Naive B cell (primary cell): ENCODE results near the gene TRIP13. TPM values are rescaled to one million over a fixed set of nuclear protein-coding genes. Genes with fewer than 3 reads are reported as not detected.
"Not testable (repeated sequence)": the region's sequence is repeated elsewhere in the genome, so short reads cannot be mapped to it uniquely, and the experiment has no call there.

ENCODE experiments used
- ATAC-seq, 2 donors: fragments of 150-1000 bp; cut with Tn5 transposase; 2 replicates each; pipeline ENCODE4 v1.10.0; 2021; ENCODE audit warnings: low read depth in 2 of 2, mild to moderate bottlenecking in 2 of 2, moderate library complexity in 2 of 2
- DNase-seq: peaks from one replicate; pipeline ENCODE4 v3.0.0; 2022
- H3K27ac Mint-ChIP-seq, 6 donors: one replicate each; pipeline ENCODE4 v1.8.0; 2020 to 2022; ENCODE audit warnings: mild to moderate bottlenecking in 6 of 6, mixed read lengths in 6 of 6, moderate library complexity in 5 of 6, inconsistent platforms in 2 of 6
- H3K27me3 Mint-ChIP-seq, 3 donors: one replicate each; pipeline ENCODE4 v1.8.0; 2021 to 2022; ENCODE audit warnings: mixed read lengths in 3 of 3, mild to moderate bottlenecking in 1 of 3
- H3K36me3 Mint-ChIP-seq, 2 donors: one replicate each; pipeline ENCODE4 v1.8.0; 2020 to 2022; ENCODE audit warnings: mixed read lengths in 2 of 2, inconsistent platforms in 1 of 2, mild to moderate bottlenecking in 1 of 2
- H3K4me1 Mint-ChIP-seq, 3 donors: one replicate each; pipeline ENCODE4 v1.8.0; 2020 to 2022; ENCODE audit warnings: mixed read lengths in 3 of 3, inconsistent platforms in 1 of 3, mild to moderate bottlenecking in 1 of 3, moderate library complexity in 1 of 3
- H3K4me3 Mint-ChIP-seq, 8 donors: one replicate each; pipeline ENCODE4 v1.8.0; 2020 to 2022; ENCODE audit warnings: mild to moderate bottlenecking in 8 of 8, mixed read lengths in 8 of 8, moderate library complexity in 8 of 8, inconsistent platforms in 2 of 8
- H3K9me3 Mint-ChIP-seq, 7 donors: one replicate each; pipeline ENCODE4 v1.8.0; 2020 to 2022; ENCODE audit warnings: mixed read lengths in 7 of 7, mild to moderate bottlenecking in 5 of 7, inconsistent platforms in 2 of 7, moderate library complexity in 1 of 7
- polyA plus RNA-seq, 6 donors: library from polyadenylated mRNA; unstranded; fragments of 300-500 nt; fragmentation: Illumina TruSeq; gene quantifications; one replicate each; pipeline ENCODE4 v1.2.3, GENCODE V29; 2021; ENCODE audit warnings: low read depth in 6 of 6

TRIP13 gene
- polyA plus RNA-seq, 6 donors from 2014 or later, result 1.2 to 3.1 (median 1.8) TPM; not detected in 1

DNA sequence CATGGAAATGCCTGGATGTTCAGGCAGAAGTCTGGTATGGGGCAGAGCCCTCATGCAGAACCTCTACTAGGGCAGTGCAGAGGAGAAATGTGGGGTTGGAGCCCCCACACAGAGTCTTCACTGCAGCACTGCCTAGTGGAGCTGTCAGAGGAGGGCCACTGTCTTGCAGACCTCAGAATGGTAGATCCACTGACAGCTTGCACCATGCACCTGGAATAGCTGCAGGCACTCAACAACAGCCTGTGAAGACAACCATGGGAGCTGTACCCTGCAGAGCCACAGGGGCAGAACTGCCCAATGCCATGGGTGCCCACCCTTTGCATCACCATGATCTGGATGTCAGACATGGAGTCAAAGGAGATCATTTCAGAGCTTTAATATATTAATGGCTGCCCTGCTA is 36.9 kb downstream of the TRIP13 start:
- H3K36me3 Mint-ChIP-seq, result no peaks in the 10 kb centered on the region
- H3K4me3 Mint-ChIP-seq, result no peak overlapping the region
- H3K4me1 Mint-ChIP-seq, result peaks cover 0 to 7% (median 3%) of the 10 kb centered on the region in 3 donors
- H3K9me3 Mint-ChIP-seq, result no peaks in the 10 kb centered on the region
- no peak for ATAC-seq
- no peak overlapping the region for H3K27ac Mint-ChIP-seq
- peaks cover 42 to 67% (median 50%) of the 10 kb centered on the region in 3 donors for H3K27me3 Mint-ChIP-seq
- DNase-seq, result no peak

DNA sequence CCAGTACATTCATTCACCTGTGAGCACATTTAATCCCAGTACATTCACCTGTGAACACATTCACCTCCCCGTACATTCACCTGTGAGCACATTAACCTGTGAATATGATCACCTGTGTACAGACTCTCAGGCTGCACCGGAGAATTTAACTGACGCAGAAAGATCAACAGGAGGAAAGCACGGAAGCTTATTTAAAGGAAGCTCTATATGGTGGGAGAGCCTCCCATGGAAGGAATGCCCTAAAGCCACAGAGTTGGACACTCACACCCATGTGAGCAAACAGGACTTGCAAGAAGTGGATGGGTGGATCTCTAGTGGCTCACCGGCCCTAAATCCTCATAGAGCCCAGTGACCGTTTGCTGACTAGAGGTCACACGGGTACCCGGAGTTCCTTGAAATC is 38.2 kb downstream of the TRIP13 start:
- H3K27ac Mint-ChIP-seq, result no peak overlapping the region
- H3K4me1 Mint-ChIP-seq, result peaks cover 0 to 7% (median 3%) of the 10 kb centered on the region in 3 donors
- ATAC-seq, result no peak
- no peak overlapping the region for H3K4me3 Mint-ChIP-seq
- H3K36me3 Mint-ChIP-seq, result no peaks in the 10 kb centered on the region
- peaks cover 32 to 56% (median 38%) of the 10 kb centered on the region in 3 donors for H3K27me3 Mint-ChIP-seq
- DNase-seq, result no peak
- peaks cover 0 to 1% (median 0%) of the 10 kb centered on the region in 7 donors for H3K9me3 Mint-ChIP-seq

DNA sequence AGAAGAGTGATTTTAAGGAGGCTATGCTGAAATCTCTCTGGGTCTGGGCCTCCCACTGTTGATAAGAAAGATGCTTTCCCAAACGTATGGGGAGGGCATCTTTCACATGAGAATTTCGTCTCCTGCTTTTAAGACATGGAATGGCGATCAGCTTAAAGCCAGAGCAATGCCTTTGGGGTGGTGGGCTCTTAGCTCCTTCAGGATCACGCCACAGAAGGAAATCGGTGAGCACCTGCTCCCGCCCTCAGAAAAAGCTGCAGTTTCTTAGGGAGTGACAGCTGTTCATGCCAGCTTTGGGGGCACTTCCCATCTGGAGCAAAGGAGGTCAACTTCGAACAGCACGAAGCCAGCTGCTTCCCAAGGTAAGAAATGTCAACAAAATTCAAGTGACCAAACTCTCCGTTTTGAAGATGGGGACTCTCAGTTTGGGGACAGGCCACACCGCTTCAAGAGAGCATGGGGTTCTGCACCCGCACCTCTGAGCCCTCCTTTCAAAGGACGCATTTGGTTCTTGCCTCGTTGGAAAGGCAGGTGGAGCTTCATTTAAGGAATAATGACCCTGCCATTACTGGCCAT is 39.0 kb downstream of the TRIP13 start:
- DNase-seq, result no peak
- ATAC-seq, result no peak
- Mint-ChIP-seq H3K36me3 (no peaks in the 10 kb centered on the region), H3K9me3 (peaks cover 0 to 1% (median 0%) of the 10 kb centered on the region in 7 donors), H3K4me3 (no peak overlapping the region), H3K27ac (no peak overlapping the region), H3K27me3 (peaks cover 25 to 48% (median 30%) of the 10 kb centered on the region in 3 donors), H3K4me1 (peaks cover 0 to 3% (median 2%) of the 10 kb centered on the region in 3 donors)

DNA sequence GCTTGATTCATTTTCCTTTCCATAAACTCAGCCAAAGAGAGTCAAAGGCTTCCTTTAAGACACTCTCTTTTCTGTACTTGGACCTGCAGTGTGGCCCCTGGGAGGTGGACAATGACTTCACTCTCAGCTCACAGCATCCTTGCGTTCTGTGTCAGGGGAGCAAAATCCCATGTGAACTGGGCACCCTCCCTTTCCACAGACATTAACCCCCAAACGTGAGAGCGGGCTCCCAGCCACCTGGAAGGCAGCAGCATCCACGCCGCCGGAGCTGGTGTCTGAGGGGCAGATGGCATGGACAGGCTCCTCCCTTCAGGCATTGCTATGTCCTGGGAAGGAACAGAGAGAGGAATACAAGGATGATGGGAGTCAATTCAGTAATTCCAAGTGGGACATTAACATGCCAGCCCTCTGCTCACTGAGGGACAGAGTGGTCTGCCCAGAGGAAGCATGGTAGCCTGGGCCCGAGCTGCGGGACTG is 39.5 kb downstream of the TRIP13 start:
- DNase-seq (no peak), ATAC-seq (no peak)
- Mint-ChIP-seq H3K27ac (no peak overlapping the region), H3K36me3 (no peaks in the 10 kb centered on the region), H3K4me3 (no peak overlapping the region), H3K4me1 (peaks cover 0 to 3% (median 0%) of the 10 kb centered on the region in 3 donors), H3K27me3 (peaks cover 24 to 49% (median 34%) of the 10 kb centered on the region in 3 donors), H3K9me3 (peaks cover 0 to 1% (median 0%) of the 10 kb centered on the region in 7 donors)

DNA sequence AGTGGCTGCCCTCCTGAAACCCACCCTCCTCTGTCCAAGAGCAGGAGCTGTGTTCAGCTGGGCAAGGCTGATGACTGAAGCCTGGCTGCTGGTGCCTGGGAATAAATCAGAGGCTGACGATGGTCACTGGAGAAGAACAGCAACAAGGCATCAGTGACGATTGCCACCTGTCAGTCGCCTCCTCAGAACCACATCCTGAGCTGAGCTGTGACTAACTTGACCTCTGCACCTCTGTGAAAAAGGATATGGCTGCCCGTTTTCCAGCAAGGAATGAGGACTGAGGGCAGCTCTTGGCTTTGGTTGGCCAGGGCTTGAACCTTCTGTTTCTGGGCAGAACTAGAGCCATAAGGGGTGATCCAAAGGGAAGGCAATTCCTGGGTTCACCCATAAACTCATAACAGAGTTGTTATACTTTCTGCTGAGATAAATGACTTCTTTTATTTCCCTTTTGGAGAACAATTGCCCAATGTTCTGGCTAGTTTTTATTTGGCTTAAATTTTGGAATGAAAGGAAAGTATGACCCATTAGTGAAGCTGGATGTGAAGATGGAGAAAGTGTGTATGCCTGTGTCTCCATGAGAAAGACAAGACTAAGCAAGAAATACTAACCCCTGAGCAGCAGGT is 40.1 kb downstream of the TRIP13 start:
- no peaks in the 10 kb centered on the region for H3K36me3 Mint-ChIP-seq

DNA sequence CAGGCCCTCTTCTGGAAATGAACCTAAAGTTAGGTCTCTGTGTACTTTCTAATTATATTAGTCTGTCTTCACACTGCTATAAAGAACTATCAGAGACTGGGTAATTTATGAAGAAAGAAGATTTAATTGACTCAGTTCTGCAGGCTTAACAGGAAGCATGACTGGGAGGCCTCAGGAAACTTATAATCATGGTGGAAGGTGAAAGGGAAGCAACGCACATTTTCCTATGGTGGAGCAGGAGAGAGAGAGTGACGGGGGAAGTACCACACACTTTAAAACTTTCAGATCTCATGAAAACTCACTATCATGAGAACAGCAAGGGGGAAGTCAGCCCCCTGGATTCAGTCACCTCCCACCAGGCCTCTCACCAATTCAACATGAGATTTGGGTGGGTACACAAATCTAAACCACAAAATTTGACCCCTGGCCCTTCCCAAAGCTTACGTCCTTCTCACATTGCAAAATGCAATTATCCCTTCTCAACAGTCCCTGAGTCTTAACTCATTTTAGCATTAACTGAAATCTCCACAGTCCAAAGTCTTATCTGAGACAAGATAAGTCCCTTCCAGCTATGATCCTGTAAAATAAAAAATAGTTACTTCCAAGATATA is 40.7 kb downstream of the TRIP13 start:
- Mint-ChIP-seq H3K27me3 (peaks cover 15 to 37% (median 25%) of the 10 kb centered on the region in 3 donors), H3K27ac (no peak overlapping the region), H3K9me3 (peaks cover 0 to 1% (median 0%) of the 10 kb centered on the region in 7 donors), H3K36me3 (no peaks in the 10 kb centered on the region), H3K4me1 (no peaks in the 10 kb centered on the region), H3K4me3 (no peak overlapping the region)
- ATAC-seq (no peak), DNase-seq (no peak)

More for the DNA sequence above, 40.1 kb downstream of the TRIP13 start:
- no peaks in the 10 kb centered on the region for H3K4me1 Mint-ChIP-seq
- H3K4me3 Mint-ChIP-seq, result peak overlapping the region in 1 of 8 donors; percentile 14
- H3K27ac Mint-ChIP-seq, result no peak overlapping the region
- H3K9me3 Mint-ChIP-seq, result peaks cover 0 to 1% (median 0%) of the 10 kb centered on the region in 7 donors
- ATAC-seq (no peak), DNase-seq (no peak)
- H3K27me3 Mint-ChIP-seq, result peaks cover 20 to 44% (median 31%) of the 10 kb centered on the region in 3 donors

DNA sequence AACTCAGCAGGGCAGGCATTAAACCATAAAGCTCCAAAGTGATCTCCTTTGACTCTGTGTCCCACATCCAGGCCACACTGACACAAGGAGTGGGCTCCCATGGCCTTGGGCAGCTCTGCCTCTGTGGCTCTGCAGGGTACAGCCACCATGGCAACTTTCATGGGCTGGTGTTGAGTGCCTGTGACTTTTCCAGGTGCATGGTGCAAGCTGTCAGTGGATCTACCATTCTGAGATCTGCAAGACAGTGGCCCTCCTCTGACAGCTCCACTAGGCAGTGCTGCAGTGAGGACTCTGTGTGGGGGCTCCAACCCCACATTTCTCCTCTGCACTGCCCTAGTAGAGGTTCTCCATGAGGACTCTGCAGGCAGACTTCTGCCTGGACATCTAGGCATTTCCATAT is 41.3 kb downstream of the TRIP13 start:
- H3K9me3 Mint-ChIP-seq, H3K27ac Mint-ChIP-seq, H3K36me3 Mint-ChIP-seq, DNase-seq, H3K4me3 Mint-ChIP-seq, ATAC-seq, H3K4me1 Mint-ChIP-seq: not testable (repeated sequence)
- H3K27me3 Mint-ChIP-seq, result peaks cover 10 to 32% (median 25%) of the 10 kb centered on the region in 3 donors

DNA sequence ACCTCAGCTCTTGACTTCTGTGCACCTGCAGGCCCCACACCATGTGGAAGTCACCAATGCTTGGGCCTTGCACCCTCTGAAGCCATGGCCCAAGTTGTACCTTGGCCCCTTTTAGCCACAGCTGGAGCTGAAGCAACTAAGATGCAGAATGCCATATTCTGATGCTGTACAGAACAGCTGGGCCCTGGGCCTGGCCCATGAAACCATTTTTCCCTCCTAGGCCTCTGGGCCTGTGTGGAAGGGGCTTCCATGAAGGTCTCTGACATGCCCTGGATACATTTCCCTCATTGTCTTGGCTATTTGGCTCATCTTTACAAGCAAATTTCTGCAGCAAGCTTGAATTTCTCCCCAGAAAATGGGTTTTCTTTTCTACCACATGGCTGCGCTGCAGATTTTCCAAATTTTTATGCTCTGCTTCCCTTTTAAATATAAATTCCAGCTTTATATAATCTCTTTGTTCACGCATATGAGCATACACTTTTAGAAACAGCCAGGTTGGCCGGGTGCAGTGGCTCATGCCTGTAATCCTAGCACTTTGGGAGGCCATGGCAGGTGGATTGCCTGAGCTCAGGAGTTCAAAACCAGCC is 41.8 kb downstream of the TRIP13 start:
- not testable (repeated sequence) for H3K27ac Mint-ChIP-seq

DNA sequence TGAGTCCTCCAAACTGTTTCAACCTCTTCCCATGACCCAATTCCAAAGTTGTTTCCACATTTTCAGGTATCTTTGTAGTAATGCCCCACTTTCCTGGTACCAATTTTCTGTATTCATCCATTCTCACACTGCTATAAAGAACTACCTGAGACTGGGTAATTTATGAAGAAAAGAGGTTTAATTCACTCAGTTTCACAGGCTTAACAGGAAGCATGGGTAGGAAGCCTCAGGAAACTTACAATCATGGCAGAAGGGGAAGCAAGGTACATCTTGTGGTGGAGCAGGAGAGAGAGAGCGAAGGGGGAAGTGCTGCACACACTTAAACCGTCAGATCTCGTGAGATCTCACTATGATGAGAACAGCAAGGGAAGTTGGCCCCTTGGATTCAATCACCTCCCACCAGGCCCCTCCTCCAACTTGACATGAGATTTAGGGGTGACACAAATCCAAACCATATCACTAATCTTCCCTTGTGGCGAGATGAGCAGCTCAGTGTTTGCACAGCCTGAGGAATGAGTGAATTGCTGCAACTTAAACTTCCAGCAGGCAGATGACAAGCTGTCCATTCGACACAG is 42.9 kb downstream of the TRIP13 start:
- no peak for ATAC-seq
- H3K36me3 Mint-ChIP-seq, result no peaks in the 10 kb centered on the region

More for the DNA sequence above, 41.8 kb downstream of the TRIP13 start:
- DNase-seq, H3K9me3 Mint-ChIP-seq, ATAC-seq, H3K4me3 Mint-ChIP-seq, H3K36me3 Mint-ChIP-seq, H3K4me1 Mint-ChIP-seq: not testable (repeated sequence)
- peaks cover 8 to 31% (median 22%) of the 10 kb centered on the region in 3 donors for H3K27me3 Mint-ChIP-seq

DNA sequence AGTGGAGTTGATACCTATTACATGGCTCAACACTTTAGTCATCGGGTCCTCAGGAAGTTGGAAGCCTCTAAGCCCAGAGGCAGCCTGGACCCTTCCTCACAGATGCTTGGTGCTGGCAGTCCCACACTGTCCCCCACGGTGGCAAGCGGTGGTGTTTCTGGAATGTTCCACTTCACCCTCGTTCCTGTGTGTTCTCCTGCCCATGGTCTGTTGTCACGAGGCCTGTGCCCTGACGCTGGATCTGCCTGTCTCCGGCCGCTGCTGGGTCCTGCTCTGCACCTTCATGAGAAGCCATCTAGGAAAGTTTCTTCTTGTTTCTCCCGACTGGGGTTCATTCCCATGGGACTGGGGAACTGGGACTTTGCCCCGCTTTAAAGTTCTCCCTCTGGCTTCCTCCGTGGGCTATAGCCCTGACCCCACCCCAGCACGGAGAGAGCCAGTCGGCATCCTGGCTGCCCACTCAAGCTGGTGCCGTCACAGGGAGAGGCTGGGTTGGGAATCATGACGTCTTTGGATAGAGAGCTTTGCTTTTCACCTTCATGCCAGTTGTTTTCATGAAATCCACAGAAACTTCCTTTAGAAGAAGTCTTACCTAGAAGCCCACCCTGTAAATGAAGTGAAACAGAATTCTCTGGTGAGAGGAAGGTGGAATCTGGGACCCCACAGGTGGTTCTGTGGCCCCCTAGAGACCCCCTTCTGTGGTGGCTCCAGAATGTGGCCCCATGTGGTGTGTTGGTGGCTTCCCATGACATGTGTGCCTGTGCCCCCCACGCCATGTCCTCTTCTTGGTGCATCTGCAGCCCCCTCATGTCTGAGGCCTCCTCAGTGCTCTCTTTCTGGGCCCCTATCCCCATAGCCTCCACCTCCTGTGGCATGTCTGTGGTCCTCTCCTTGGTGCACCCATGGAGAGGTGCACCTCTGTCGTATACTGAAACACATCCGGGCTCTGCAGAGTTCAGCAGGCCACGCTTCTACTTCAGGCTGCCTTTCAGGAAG is 43.8 kb downstream of the TRIP13 start:
- Mint-ChIP-seq H3K36me3 (no peaks in the 10 kb centered on the region), H3K9me3 (peaks cover 0 to 8% (median 4%) of the 10 kb centered on the region in 7 donors), H3K27me3 (peaks cover 12 to 33% (median 31%) of the 10 kb centered on the region in 3 donors), H3K4me3 (no peak overlapping the region), H3K27ac (no peak overlapping the region), H3K4me1 (no peaks in the 10 kb centered on the region)
- ATAC-seq, result no peak
- DNase-seq, result no peak

More for the DNA sequence above, 42.9 kb downstream of the TRIP13 start:
- H3K27me3 Mint-ChIP-seq, result peaks cover 5 to 27% (median 24%) of the 10 kb centered on the region in 3 donors
- no peak for DNase-seq
- peaks cover 0 to 1% (median 0%) of the 10 kb centered on the region in 7 donors for H3K9me3 Mint-ChIP-seq
- H3K27ac Mint-ChIP-seq, result no peak overlapping the region
- H3K4me3 Mint-ChIP-seq, result no peak overlapping the region
- no peaks in the 10 kb centered on the region for H3K4me1 Mint-ChIP-seq

DNA sequence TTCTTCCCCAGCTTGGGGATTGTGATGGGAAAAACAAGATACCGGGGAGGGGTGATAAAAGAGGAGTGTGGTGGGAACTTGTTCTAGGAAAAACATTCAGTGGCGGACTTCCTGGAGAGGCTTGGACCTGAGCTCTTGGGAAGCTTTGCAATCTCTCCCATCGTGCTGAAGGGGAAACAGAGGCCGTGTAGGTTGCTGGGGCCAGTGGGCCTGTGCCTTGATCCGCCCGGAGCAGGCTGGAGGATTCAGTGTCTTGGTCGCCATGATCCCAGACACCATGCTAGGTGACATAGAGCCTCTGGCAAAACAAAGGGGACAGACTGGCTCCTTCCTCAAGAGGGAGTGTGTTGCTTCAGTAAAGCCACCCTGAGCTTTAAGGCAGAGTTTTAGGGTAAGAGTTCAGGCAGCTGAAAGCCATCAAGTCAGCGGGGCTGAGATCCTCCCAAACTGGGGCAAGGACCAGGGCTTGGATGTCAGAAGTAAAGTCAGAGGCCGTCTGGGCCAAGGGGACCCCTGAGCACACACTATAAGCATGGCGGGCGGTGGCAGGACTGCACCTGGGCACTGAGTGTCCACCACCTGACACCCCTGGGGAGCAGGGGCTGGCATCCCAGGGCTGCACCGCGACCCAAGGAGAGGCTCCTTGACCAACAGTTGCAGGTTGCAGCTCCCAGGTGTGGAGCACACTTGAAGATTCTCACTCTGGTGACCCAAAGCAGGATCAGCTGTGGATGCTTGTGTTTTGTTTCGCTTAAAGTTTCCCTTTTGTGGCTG is 44.7 kb downstream of the TRIP13 start:
- Mint-ChIP-seq H3K4me1 (no peaks in the 10 kb centered on the region), H3K27me3 (peaks cover 13 to 35% (median 32%) of the 10 kb centered on the region in 3 donors), H3K9me3 (peaks cover 0 to 12% (median 4%) of the 10 kb centered on the region in 7 donors), H3K36me3 (no peaks in the 10 kb centered on the region), H3K4me3 (no peak overlapping the region), H3K27ac (no peak overlapping the region)
- DNase-seq (no peak), ATAC-seq (no peak)

DNA sequence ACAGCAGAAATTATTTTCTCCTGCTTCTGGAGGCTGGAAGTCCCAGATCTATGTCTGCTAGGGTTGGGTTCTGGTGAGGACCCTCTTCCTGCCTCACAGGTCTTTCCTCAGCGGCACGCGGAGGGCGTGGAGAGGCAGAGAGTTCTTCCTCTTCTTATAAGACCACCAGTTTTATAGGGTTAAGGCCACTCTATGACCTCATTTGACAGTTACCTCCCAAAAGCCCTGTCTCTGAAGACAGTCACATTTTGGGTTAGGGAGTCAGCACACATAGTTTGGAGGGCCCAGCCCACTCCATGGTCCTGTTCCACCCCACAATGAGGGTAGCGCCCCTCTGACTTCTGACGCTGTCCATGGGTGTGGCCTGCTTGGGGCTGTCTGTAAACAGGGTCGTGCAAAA is 46.7 kb downstream of the TRIP13 start:
- ATAC-seq (no peak), DNase-seq (no peak)
- Mint-ChIP-seq H3K36me3 (peaks cover 0 to 5% of the 10 kb centered on the region in 2 donors), H3K27ac (peak overlapping the region in 1 of 6 donors; percentile 43), H3K27me3 (peaks cover 28 to 50% (median 47%) of the 10 kb centered on the region in 3 donors), H3K4me1 (peaks cover 0 to 5% (median 5%) of the 10 kb centered on the region in 3 donors), H3K4me3 (no peak overlapping the region), H3K9me3 (peaks cover 0 to 12% (median 4%) of the 10 kb centered on the region in 7 donors)
